SIG-M5 treated with dmso at 0.1 percent for 504 hours (cell line): ENCODE results near the gene XIRP2.
A peak's percentile ranks its signal among the peaks of the same experiment; 100 is the strongest.

Experiments
- DNase-seq: peaks from one replicate; lab custom pipeline; 2025; ENCODE audit not compliant: unreplicated experiment; lab: John Stamatoyannopoulos, UW

Gene XIRP2

GRCh38 chr2:167275046-167275445 is 386.8 kb downstream of the XIRP2 start:
- DNase-seq: no peak

- no peak for DNase-seq
Measured at GRCh38 chr2:167279810-167280209, 391.5 kb downstream of the XIRP2 start.

GRCh38 chr2:167287212-167287611 is 398.9 kb downstream of the XIRP2 start:
- DNase-seq: no peak

- DNase-seq: no peak
Measured at GRCh38 chr2:167289651-167290410, 401.6 kb downstream of the XIRP2 start.

- DNase-seq: peak; percentile 4
Measured at GRCh38 chr2:167292430-167293171, 404.3 kb downstream of the XIRP2 start, which contains the start of gene B3GALT1. TSS of gene B3GALT1 (plus strand) at chr2:167293001.

GRCh38 chr2:167293172-167293781 is 405.0 kb downstream of the XIRP2 start:
- no peak for DNase-seq

- DNase-seq: no peak
Measured at GRCh38 chr2:167293943-167294775, 405.9 kb downstream of the XIRP2 start.

- no peak for DNase-seq
Measured at GRCh38 chr2:167294776-167295140, 406.5 kb downstream of the XIRP2 start.

GRCh38 chr2:167297292-167297691 is 409.0 kb downstream of the XIRP2 start:
- DNase-seq: no peak

- no peak for DNase-seq
Measured at GRCh38 chr2:167298017-167298416, 409.7 kb downstream of the XIRP2 start.
